ENCODE data around the gene HSPB7. TPM values are rescaled to one million over a fixed set of nuclear protein-coding genes. Genes with fewer than 3 reads are reported as not detected.

HSPB7 gene
- total and polyA plus RNA-seq, 2 of the 8 experiments (the other 6 are each of a cell fraction or from before 2014, with no cell fraction given): not detected

DNA sequence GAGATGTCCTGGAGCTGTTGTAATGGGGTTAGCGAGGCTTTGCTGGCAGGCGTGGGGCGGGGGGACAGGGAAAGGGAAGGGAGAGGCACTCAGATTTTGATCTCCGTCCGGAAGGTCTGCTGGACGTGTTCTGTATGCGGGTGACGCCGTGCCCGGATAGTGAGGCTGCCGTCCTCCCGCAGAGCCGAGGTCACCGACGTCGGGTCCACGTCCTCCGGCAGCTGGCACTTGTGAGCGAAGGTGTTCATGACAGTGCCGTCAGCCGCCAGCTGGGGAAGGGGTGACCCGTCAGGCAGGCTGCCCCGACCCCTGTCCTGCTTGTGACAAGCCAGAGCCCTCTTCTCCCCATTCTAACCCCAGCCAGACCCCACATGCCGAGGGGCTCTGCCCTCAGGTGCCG, 2.4 kb downstream of the HSPB7 start (continued):
- TF ChIP-seq, protein P1, sequence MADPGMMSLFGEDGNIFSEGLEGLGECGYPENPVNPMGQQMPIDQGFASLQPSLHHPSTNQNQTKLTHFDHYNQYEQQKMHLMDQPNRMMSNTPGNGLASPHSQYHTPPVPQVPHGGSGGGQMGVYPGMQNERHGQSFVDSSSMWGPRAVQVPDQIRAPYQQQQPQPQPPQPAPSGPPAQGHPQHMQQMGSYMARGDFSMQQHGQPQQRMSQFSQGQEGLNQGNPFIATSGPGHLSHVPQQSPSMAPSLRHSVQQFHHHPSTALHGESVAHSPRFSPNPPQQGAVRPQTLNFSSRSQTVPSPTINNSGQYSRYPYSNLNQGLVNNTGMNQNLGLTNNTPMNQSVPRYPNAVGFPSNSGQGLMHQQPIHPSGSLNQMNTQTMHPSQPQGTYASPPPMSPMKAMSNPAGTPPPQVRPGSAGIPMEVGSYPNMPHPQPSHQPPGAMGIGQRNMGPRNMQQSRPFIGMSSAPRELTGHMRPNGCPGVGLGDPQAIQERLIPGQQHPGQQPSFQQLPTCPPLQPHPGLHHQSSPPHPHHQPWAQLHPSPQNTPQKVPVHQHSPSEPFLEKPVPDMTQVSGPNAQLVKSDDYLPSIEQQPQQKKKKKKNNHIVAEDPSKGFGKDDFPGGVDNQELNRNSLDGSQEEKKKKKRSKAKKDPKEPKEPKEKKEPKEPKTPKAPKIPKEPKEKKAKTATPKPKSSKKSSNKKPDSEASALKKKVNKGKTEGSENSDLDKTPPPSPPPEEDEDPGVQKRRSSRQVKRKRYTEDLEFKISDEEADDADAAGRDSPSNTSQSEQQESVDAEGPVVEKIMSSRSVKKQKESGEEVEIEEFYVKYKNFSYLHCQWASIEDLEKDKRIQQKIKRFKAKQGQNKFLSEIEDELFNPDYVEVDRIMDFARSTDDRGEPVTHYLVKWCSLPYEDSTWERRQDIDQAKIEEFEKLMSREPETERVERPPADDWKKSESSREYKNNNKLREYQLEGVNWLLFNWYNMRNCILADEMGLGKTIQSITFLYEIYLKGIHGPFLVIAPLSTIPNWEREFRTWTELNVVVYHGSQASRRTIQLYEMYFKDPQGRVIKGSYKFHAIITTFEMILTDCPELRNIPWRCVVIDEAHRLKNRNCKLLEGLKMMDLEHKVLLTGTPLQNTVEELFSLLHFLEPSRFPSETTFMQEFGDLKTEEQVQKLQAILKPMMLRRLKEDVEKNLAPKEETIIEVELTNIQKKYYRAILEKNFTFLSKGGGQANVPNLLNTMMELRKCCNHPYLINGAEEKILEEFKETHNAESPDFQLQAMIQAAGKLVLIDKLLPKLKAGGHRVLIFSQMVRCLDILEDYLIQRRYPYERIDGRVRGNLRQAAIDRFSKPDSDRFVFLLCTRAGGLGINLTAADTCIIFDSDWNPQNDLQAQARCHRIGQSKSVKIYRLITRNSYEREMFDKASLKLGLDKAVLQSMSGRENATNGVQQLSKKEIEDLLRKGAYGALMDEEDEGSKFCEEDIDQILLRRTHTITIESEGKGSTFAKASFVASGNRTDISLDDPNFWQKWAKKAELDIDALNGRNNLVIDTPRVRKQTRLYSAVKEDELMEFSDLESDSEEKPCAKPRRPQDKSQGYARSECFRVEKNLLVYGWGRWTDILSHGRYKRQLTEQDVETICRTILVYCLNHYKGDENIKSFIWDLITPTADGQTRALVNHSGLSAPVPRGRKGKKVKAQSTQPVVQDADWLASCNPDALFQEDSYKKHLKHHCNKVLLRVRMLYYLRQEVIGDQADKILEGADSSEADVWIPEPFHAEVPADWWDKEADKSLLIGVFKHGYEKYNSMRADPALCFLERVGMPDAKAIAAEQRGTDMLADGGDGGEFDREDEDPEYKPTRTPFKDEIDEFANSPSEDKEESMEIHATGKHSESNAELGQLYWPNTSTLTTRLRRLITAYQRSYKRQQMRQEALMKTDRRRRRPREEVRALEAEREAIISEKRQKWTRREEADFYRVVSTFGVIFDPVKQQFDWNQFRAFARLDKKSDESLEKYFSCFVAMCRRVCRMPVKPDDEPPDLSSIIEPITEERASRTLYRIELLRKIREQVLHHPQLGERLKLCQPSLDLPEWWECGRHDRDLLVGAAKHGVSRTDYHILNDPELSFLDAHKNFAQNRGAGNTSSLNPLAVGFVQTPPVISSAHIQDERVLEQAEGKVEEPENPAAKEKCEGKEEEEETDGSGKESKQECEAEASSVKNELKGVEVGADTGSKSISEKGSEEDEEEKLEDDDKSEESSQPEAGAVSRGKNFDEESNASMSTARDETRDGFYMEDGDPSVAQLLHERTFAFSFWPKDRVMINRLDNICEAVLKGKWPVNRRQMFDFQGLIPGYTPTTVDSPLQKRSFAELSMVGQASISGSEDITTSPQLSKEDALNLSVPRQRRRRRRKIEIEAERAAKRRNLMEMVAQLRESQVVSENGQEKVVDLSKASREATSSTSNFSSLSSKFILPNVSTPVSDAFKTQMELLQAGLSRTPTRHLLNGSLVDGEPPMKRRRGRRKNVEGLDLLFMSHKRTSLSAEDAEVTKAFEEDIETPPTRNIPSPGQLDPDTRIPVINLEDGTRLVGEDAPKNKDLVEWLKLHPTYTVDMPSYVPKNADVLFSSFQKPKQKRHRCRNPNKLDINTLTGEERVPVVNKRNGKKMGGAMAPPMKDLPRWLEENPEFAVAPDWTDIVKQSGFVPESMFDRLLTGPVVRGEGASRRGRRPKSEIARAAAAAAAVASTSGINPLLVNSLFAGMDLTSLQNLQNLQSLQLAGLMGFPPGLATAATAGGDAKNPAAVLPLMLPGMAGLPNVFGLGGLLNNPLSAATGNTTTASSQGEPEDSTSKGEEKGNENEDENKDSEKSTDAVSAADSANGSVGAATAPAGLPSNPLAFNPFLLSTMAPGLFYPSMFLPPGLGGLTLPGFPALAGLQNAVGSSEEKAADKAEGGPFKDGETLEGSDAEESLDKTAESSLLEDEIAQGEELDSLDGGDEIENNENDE (IDR thresholded peaks at IDR 0.05; ENCODE audit: insufficient replicate concordance, low read length): no peak
- TF ChIP-seq CREB1 (IDR thresholded peaks at IDR 0.05): no peak
- no peak for TF ChIP-seq ZNF274 (IDR thresholded peaks at IDR 0.05; ENCODE audit: borderline replicate concordance, extremely low read depth, low read length)
- TF ChIP-seq, protein P2, sequence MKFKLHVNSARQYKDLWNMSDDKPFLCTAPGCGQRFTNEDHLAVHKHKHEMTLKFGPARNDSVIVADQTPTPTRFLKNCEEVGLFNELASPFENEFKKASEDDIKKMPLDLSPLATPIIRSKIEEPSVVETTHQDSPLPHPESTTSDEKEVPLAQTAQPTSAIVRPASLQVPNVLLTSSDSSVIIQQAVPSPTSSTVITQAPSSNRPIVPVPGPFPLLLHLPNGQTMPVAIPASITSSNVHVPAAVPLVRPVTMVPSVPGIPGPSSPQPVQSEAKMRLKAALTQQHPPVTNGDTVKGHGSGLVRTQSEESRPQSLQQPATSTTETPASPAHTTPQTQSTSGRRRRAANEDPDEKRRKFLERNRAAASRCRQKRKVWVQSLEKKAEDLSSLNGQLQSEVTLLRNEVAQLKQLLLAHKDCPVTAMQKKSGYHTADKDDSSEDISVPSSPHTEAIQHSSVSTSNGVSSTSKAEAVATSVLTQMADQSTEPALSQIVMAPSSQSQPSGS (IDR thresholded peaks at IDR 0.05; ENCODE audit: low read length): no peak
- no peak for TF ChIP-seq KDM1A (IDR thresholded peaks at IDR 0.05; ENCODE audit: borderline replicate concordance, low read length)
- no peak for TF ChIP-seq EZH2 (IDR thresholded peaks at IDR 0.05; ENCODE audit: low read depth, low read length, severe bottlenecking)
- TF ChIP-seq, protein P3, sequence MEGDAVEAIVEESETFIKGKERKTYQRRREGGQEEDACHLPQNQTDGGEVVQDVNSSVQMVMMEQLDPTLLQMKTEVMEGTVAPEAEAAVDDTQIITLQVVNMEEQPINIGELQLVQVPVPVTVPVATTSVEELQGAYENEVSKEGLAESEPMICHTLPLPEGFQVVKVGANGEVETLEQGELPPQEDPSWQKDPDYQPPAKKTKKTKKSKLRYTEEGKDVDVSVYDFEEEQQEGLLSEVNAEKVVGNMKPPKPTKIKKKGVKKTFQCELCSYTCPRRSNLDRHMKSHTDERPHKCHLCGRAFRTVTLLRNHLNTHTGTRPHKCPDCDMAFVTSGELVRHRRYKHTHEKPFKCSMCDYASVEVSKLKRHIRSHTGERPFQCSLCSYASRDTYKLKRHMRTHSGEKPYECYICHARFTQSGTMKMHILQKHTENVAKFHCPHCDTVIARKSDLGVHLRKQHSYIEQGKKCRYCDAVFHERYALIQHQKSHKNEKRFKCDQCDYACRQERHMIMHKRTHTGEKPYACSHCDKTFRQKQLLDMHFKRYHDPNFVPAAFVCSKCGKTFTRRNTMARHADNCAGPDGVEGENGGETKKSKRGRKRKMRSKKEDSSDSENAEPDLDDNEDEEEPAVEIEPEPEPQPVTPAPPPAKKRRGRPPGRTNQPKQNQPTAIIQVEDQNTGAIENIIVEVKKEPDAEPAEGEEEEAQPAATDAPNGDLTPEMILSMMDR (IDR thresholded peaks at IDR 0.05; ENCODE audit: control extremely low read depth in 1 of 3, insufficient read depth in 1 of 3, low read depth in 1 of 3, low read length in 3 of 3): no peak
